ENCODE measurements around the gene CHD3. TPM values are rescaled to one million over a fixed set of nuclear protein-coding genes. Genes with fewer than 3 reads are reported as not detected.

CHD3 gene
- total and polyA plus RNA-seq, 2 experiments from 2014 or later, result 2.9 to 9.7 TPM

GRCh38 chr17:7922845-7923628 lies 34.4 kb downstream of the CHD3 start (continued):
- TF ChIP-seq ZNF462 (CRISPR knock-in tag; IDR thresholded peaks at IDR 0.05), result no peak

GRCh38 chr17:7927596-7927995 lies 39.0 kb downstream of the CHD3 start:
- DNase-seq (ENCODE audit: low spot score), result no peak
- TF ChIP-seq JUNB (IDR thresholded peaks at IDR 0.05; ENCODE audit: unreplicated experiment), result no peak
- TF ChIP-seq ETS1 (IDR thresholded peaks at IDR 0.05), result no peak
- TF ChIP-seq REST (IDR thresholded peaks at IDR 0.05; ENCODE audit: unreplicated experiment), result no peak
- TF ChIP-seq ZNF114 (CRISPR knock-in tag; IDR thresholded peaks at IDR 0.05), result no peak
- TF ChIP-seq ZNF331 (CRISPR knock-in tag; IDR thresholded peaks at IDR 0.05; ENCODE audit: low read depth), result no peak
- TF ChIP-seq EZH2 (IDR thresholded peaks at IDR 0.05; ENCODE audit: low read depth, unreplicated experiment), result no peak
- no peak for TF ChIP-seq NANOG (IDR thresholded peaks at IDR 0.05; ENCODE audit: borderline replicate concordance)
- TF ChIP-seq POLR2AphosphoS5 (IDR thresholded peaks at IDR 0.05; ENCODE audit: low read depth), result no peak
- TF ChIP-seq CTCF (conservative IDR thresholded peaks at IDR 0.05; ENCODE audit: low read depth in 2 of 2), result no peak
- no peak for TF ChIP-seq CREB1 (CRISPR knock-in tag; IDR thresholded peaks at IDR 0.05; ENCODE audit: low read depth)
- H3K36me3 ChIP-seq (ENCODE audit: insufficient read depth), result no peaks in the 10 kb centered on the region
- Mint-ChIP-seq H3K9me3 (peaks cover 2% of the 10 kb centered on the region; the same call in 2 of the 3 replicates), H3K27me3 (ENCODE audit: insufficient read depth, low read depth, poor library complexity) (peaks cover 59% of the 10 kb centered on the region), H3K4me3 (no peak overlapping the region), H3K4me1 (peaks cover 16% of the 10 kb centered on the region), H3K27ac (no peak overlapping the region), H3K36me3 (ENCODE audit: low read depth) (no peaks in the 10 kb centered on the region)
- H3K9me2 ChIP-seq (ENCODE audit: insufficient read depth), result no peaks in the 10 kb centered on the region
- no peaks in the 10 kb centered on the region; the same call in 1 of the 2 replicates for H3F3A ChIP-seq (replicated peaks; ENCODE audit: low read depth)
- no peak overlapping the region for H3K4me3 ChIP-seq
- no peak overlapping the region for H2AFZ ChIP-seq
- H3K27me3 ChIP-seq (ENCODE audit: insufficient read depth), result peaks cover 70% of the 10 kb centered on the region
- H4K20me1 ChIP-seq (replicated peaks; ENCODE audit: insufficient read depth), result no peaks in the 10 kb centered on the region; the same call in 1 of the 2 replicates
- H3K27ac ChIP-seq (ENCODE audit: low read depth), result no peak overlapping the region
- H3K79me2 ChIP-seq (replicated peaks; ENCODE audit: insufficient read depth), result no peaks in the 10 kb centered on the region
- H3K4me2 ChIP-seq, result no peak overlapping the region
- peaks cover 5% of the 10 kb centered on the region for H3K4me1 ChIP-seq (ENCODE audit: insufficient read depth)
- ATAC-seq, result no peak

Data from GM23338 (cell line).